ENCODE results near the gene ENG.

GRCh38 chr9:127876764-127877562 lies 22.5 kb upstream of the ENG start:
- no peak for TF ChIP-seq CTCF (IDR thresholded peaks at IDR 0.05)
- TF ChIP-seq EP300 (IDR thresholded peaks at IDR 0.05; ENCODE audit: borderline replicate concordance in 1 of 2, low read depth in 1 of 2, low read length in 1 of 2), result no peak
- TF ChIP-seq RFX5 (IDR thresholded peaks at IDR 0.05; ENCODE audit: low read length), result no peak
- TF ChIP-seq TAF1 (IDR thresholded peaks at IDR 0.05; ENCODE audit: borderline replicate concordance, low read depth, low read length), result no peak
- TF ChIP-seq SIN3A (IDR thresholded peaks at IDR 0.05; ENCODE audit: borderline replicate concordance, low read depth, low read length), result no peak
- TF ChIP-seq SMC3 (IDR thresholded peaks at IDR 0.05; ENCODE audit: low read depth, low read length), result no peak
- no peak for TF ChIP-seq MXI1 (IDR thresholded peaks at IDR 0.05; ENCODE audit: low read depth, low read length)
- no peak for TF ChIP-seq TCF12 (IDR thresholded peaks at IDR 0.05)

All from SK-N-SH (cell line).